Measurements from ENCODE around the gene OR6C3.

- TF ChIP-seq TAF1 (IDR thresholded peaks at IDR 0.05; ENCODE audit: low read depth, low read length) (no peak), POLR2A (IDR thresholded peaks at IDR 0.05; ENCODE audit: low read depth, low read length) (no peak), POLR2AphosphoS5 (IDR thresholded peaks at IDR 0.05; ENCODE audit: low read depth, low read length) (no peak), POU2F2 (IDR thresholded peaks at IDR 0.05; ENCODE audit: low read depth, low read length) (no peak)
Observed at GRCh38 chr12:55314043-55314442, 16.5 kb upstream of the OR6C3 start, which contains the start of gene OR6C1.

Measured in GM12891 (cell line).